Thyroid gland (tissue), 4 donors: ENCODE results near the gene FOXP2. TPM values are rescaled to one million over a fixed set of nuclear protein-coding genes. Genes with fewer than 3 reads are reported as not detected.
"Not testable (repeated sequence)": the region's sequence is repeated elsewhere in the genome, so short reads cannot be mapped to it uniquely, and the experiment has no call there.

Source experiments
- DNase-seq, 2 donors: peaks; one replicate each; pipeline ENCODE4 v3.0.0-alpha.2; 2019
- H3K27ac ChIP-seq, 3 donors: fragments of 200-600 bp; sonication (generic); 1 replicate in 2 of 3; 2 replicates in 1 of 3; pipeline ENCODE4 v1.5.1; 2016 to 2019; ENCODE audit warnings: mild to moderate bottlenecking in 1 of 3, moderate library complexity in 1 of 3
- H3K27me3 ChIP-seq: fragments of 200-600 bp; sonication (generic); one replicate; pipeline ENCODE4 v1.5.1; 2019
- H3K36me3 ChIP-seq, 2 donors: fragments of 200-600 bp; sonication (generic); one replicate each; pipeline ENCODE4 v1.5.1; 2016 to 2019
- H3K4me1 ChIP-seq, 2 donors: fragments of 200-600 bp; sonication (generic); one replicate each; pipeline ENCODE4 v1.5.1; 2017 to 2019
- H3K4me3 ChIP-seq, 3 donors: fragments of 200-600 bp; sonication (generic); replicated peaks in 1 of 3; 1 replicate in 2 of 3; 2 replicates in 1 of 3; pipeline ENCODE4 v1.5.1; 2016; ENCODE audit warnings: mild to moderate bottlenecking in 1 of 3
- H3K9me3 ChIP-seq: fragments of 200-600 bp; sonication (generic); one replicate; pipeline ENCODE4 v1.5.1; 2017
- POLR2A ChIP-seq, 2 donors: fragments of 450-650 bp; IDR thresholded peaks; one replicate each; pipeline ENCODE4 v1.6.1; 2017; ENCODE audit warnings: antibody characterized with exemption in 2 of 2, mild to moderate bottlenecking in 2 of 2, moderate library complexity in 1 of 2
- WGBS, 2 donors: methylation state at CpG; one replicate each; pipeline ENCODE4 v1.1.5; 2017; 5-methylcytosine and 5-hydroxymethylcytosine counted together
- intact Hi-C: fragments of 100-400 bp; cut with DNase I; formaldehyde crosslinking; loops from one replicate; pipeline ENCODE4 v1.15.1; 2023
- total RNA-seq, 4 donors: library from RNA; depleted of rRNA; stranded (reverse); fragments of >200 nt; gene quantifications; one replicate each; pipeline ENCODE4 v1.2.3, GENCODE V29; 2016
- TF ChIP-seq, protein P1 (sequence below), 6 experiments: fragments of 200-600 bp in 3 of 6; fragments of 450-650 bp in 3 of 6; sonication (generic) in 3 of 6; IDR thresholded peaks; one replicate each; pipeline ENCODE4 v1.5.1; 2016 to 2019; ENCODE audit warnings: antibody characterized with exemption in 6 of 6, mild to moderate bottlenecking in 2 of 6, inconsistent platforms in 1 of 6, moderate library complexity in 1 of 6

The FOXP2 gene
- total RNA-seq, 4 donors from 2014 or later: 24.7 to 46.5 (median 28.0) TPM

DNA sequence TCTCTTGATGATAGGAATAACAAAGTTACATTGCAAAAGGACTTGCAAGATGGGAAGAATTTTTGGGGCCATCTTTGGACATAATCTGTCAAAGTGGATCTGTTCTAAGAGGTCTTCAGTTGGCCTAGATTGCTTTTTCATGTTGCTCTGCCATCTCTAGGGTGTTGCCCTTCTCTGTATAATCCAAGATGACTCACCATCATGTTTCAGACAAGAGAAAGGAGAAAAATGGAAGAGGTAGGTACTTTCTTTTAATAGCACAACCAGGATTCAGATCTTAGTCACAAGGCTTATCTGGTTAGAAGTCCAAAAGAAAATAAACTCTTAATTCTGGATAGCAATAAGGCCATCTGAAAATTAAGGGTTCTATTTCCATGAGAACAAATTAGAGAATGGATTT, 38.7 kb upstream of the FOXP2 start:
- no peak for DNase-seq
- intact Hi-C loops: no loop called here
- Histone ChIP-seq H3K4me1 (no peaks in the 10 kb centered on the region), H3K27ac (no peak overlapping the region), H3K36me3 (no peaks in the 10 kb centered on the region), H3K9me3 (no peaks in the 10 kb centered on the region), H3K4me3 (no peak overlapping the region), H3K27me3 (no peaks in the 10 kb centered on the region)
- no peak for TF ChIP-seq POLR2A (IDR thresholded peaks at IDR 0.05)
- TF ChIP-seq, protein P1, sequence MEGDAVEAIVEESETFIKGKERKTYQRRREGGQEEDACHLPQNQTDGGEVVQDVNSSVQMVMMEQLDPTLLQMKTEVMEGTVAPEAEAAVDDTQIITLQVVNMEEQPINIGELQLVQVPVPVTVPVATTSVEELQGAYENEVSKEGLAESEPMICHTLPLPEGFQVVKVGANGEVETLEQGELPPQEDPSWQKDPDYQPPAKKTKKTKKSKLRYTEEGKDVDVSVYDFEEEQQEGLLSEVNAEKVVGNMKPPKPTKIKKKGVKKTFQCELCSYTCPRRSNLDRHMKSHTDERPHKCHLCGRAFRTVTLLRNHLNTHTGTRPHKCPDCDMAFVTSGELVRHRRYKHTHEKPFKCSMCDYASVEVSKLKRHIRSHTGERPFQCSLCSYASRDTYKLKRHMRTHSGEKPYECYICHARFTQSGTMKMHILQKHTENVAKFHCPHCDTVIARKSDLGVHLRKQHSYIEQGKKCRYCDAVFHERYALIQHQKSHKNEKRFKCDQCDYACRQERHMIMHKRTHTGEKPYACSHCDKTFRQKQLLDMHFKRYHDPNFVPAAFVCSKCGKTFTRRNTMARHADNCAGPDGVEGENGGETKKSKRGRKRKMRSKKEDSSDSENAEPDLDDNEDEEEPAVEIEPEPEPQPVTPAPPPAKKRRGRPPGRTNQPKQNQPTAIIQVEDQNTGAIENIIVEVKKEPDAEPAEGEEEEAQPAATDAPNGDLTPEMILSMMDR (IDR thresholded peaks at IDR 0.05): no peak

DNA sequence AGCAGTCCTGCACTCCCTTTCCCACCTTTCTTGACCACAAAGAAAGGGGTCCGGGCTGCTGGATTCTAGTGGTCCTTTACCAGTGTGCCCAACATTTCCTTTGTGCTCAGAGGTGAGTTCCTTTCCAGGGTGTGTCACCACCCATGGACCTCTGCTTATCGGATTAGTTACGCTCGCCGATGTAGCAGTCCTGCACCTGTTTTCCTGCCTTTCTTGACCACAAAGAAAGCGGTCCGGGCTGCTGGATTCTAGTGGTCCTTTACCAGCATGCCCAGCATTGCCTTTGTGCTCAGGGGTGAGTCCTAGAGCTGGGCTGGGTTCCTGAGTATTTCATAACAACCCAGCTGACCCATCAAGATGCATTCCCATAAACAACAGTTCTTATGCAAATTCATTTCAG, 30.7 kb upstream of the FOXP2 start:
- DNase-seq, H3K27me3 ChIP-seq, H3K9me3 ChIP-seq, intact Hi-C loops, H3K4me1 ChIP-seq, H3K36me3 ChIP-seq, H3K27ac ChIP-seq, H3K4me3 ChIP-seq: not testable (repeated sequence)
- WGBS, 2 donors: 87 to 97% methylated on average over 7 of the region's 7 CpGs

DNA sequence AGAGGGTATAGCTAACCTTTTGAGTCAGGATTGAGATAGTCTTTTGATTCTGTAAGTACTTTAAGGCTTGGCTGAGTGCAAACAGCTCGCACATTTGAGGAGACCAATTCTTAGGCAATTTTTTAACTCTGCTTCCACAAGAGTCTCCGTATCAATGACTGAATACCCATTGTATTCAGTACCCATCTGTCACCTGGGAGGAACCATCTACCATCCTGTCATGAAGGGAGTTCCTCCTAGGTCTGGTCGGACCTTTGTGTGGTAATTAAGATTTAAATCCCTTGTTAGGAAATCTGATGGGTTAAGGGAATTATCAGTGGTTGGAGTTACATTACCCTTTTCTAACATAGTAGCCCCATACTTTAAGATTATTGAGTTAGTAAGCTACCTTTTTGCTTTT, 30.3 kb upstream of the FOXP2 start:
- H3K9me3 ChIP-seq, H3K27ac ChIP-seq, H3K36me3 ChIP-seq, DNase-seq, intact Hi-C loops, H3K27me3 ChIP-seq, H3K4me1 ChIP-seq, H3K4me3 ChIP-seq: not testable (repeated sequence)
- 89 to 96% methylated on average over 3 of the region's 3 CpGs for WGBS, 2 donors

DNA sequence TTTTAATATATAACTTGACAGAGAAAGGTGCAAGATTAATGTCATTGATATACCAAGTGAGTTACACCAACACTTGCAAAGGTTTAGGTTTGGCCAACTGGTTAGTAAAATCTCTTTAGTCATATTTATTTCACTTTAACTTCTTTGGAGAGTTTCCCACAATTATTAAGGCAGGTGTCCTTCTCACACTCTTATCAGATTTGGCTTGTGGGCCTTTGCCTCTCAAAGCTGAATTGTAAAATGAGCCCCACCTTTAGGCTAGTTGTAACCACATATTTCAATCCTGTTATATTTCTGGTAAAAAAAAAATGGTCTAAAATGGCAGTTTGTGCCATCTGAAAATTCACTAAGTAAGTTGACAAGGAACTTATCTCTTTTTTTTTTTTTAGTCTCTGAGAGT, 26.6 kb upstream of the FOXP2 start:
- Histone ChIP-seq H3K27me3 (no peaks in the 10 kb centered on the region), H3K9me3 (no peaks in the 10 kb centered on the region), H3K4me1 (no peaks in the 10 kb centered on the region), H3K27ac (no peak overlapping the region), H3K36me3 (no peaks in the 10 kb centered on the region), H3K4me3 (no peak overlapping the region)
- TF ChIP-seq, protein P1 (IDR thresholded peaks at IDR 0.05): no peak
- TF ChIP-seq POLR2A (IDR thresholded peaks at IDR 0.05): no peak
- no peak for DNase-seq
- intact Hi-C loops: no loop called here

DNA sequence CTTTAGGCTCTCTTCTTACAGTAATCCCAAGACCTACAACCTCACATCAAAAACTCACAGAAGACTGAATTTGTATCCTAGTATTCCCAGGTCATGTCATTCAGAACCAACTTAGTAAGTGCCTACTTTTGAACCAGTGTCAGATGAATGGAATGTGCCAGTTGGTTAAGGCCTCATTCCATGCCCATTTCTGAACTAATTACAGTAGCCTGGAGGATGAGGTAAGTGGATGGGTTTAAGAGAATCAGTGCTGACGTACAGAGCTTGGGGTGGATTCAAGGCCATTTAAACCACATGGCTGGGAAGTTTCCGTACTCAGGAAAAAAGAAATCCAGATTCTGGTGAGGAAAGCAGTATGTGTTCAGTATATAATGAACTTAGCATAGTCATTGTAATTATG, 21.9 kb upstream of the FOXP2 start:
- Histone ChIP-seq H3K27ac (no peak overlapping the region), H3K27me3 (no peaks in the 10 kb centered on the region), H3K4me3 (no peak overlapping the region), H3K36me3 (no peaks in the 10 kb centered on the region), H3K9me3 (no peaks in the 10 kb centered on the region), H3K4me1 (no peaks in the 10 kb centered on the region)
- no peak for DNase-seq
- 94 to 98% methylated on average over 2 of the region's 2 CpGs for WGBS, 2 donors
- TF ChIP-seq POLR2A (IDR thresholded peaks at IDR 0.05): no peak
- TF ChIP-seq, protein P1 (IDR thresholded peaks at IDR 0.05): no peak
- intact Hi-C loops: no loop called here

DNA sequence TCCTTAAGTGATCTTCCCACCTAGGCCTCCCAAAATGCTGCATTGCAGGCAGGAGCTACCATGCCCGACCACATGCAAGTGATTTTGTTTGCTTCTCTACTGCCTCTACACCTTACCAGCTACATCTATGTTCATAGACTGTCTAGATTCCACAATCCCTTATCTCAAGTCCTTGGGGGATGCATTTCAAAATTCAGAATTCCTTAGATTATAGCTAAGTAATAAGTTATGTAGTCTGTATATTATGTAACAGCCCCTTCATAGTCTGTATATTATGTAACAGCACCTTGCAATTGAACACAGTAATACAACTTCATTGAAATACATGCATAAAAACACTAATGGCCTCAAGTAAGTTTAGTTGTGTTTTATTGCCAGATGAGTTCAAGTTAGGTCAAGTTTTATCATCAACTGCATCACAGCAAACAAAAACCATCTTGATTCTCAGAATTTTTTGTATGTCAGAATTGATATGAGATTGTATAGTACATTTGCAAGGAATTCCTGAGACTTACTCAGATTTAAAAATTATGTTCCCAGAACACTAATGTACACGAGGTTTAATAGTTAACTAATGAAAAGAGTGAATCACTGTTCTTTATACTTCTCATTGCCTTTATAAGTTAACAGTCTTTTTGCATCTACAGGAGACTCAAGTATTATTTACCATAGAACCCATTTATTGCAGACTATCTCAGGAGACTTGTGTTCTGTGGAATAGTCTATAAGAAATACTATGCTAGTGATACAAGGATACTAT, 11.6 kb upstream of the FOXP2 start:
- no peak overlapping the region for H3K4me3 ChIP-seq
- intact Hi-C loops: no loop called here
- WGBS, 2 donors: 76 to 80% methylated on average over 2 of the region's 2 CpGs
- H3K27me3 ChIP-seq: no peaks in the 10 kb centered on the region
- H3K27ac ChIP-seq: no peak overlapping the region
- H3K9me3 ChIP-seq: no peaks in the 10 kb centered on the region
- no peaks in the 10 kb centered on the region for H3K36me3 ChIP-seq
- no peaks in the 10 kb centered on the region for H3K4me1 ChIP-seq
- no peak for TF ChIP-seq POLR2A (IDR thresholded peaks at IDR 0.05)
- TF ChIP-seq, protein P1 (IDR thresholded peaks at IDR 0.05): no peak
- no peak for DNase-seq
